IPS-20b (cell line): ENCODE data around the gene RABL2B.
"Not testable (repeated sequence)": the region's sequence is repeated elsewhere in the genome, so short reads cannot be mapped to it uniquely, and the experiment has no call there.

ENCODE experiments used
- H3K27ac ChIP-seq: one replicate; pipeline ENCODE4 v1.5.1; 2013; ENCODE audit warnings: low read length
- H3K27me3 ChIP-seq: 2 replicates; pipeline ENCODE4 v1.6.1; 2013; ENCODE audit warnings: mild to moderate bottlenecking, low read length, inconsistent platforms; ENCODE audit not compliant: insufficient read depth
- H3K36me3 ChIP-seq: 2 replicates; pipeline ENCODE4 v1.6.1; 2013; ENCODE audit warnings: low read depth, mild to moderate bottlenecking, inconsistent platforms, low read length, moderate library complexity; ENCODE audit not compliant: insufficient read depth
- H3K4me1 ChIP-seq: 2 replicates; pipeline ENCODE4 v1.6.1; 2013; ENCODE audit warnings: mild to moderate bottlenecking, control low read depth, inconsistent platforms, low read length, moderate library complexity; ENCODE audit not compliant: insufficient read depth
- H3K4me3 ChIP-seq: 2 replicates; pipeline ENCODE4 v1.5.1; 2013; ENCODE audit warnings: mild to moderate bottlenecking, low read length, inconsistent platforms
- H3K9ac ChIP-seq: 2 replicates; pipeline ENCODE4 v1.6.1; 2013; ENCODE audit warnings: low read depth, mild to moderate bottlenecking, inconsistent platforms, low read length, moderate library complexity
- H3K9me3 ChIP-seq: 2 replicates; pipeline ENCODE4 v1.6.1; 2013; ENCODE audit warnings: mild to moderate bottlenecking, low read depth, low read length, inconsistent platforms; ENCODE audit not compliant: insufficient read depth

The RABL2B gene

GRCh38 chr22:50756406-50756805, 27.0 kb downstream of the RABL2B start:
- not testable (repeated sequence) for H3K27ac ChIP-seq, H3K36me3 ChIP-seq, H3K9me3 ChIP-seq, H3K4me3 ChIP-seq, H3K4me1 ChIP-seq, H3K9ac ChIP-seq
- peaks cover 52% of the 10 kb centered on the region for H3K27me3 ChIP-seq

- H3K27me3 ChIP-seq, result peaks cover 44% of the 10 kb centered on the region
- H3K4me1 ChIP-seq, H3K36me3 ChIP-seq, H3K4me3 ChIP-seq, H3K27ac ChIP-seq, H3K9ac ChIP-seq, H3K9me3 ChIP-seq: not testable (repeated sequence)
These were observed 28.2 kb downstream of the RABL2B start for GRCh38 chr22:50755251-50755650.

- not testable (repeated sequence) for H3K4me3 ChIP-seq, H3K4me1 ChIP-seq, H3K9me3 ChIP-seq, H3K36me3 ChIP-seq, H3K9ac ChIP-seq, H3K27ac ChIP-seq
- H3K27me3 ChIP-seq, result peaks cover 28% of the 10 kb centered on the region
These were observed 33.9 kb downstream of the RABL2B start for GRCh38 chr22:50749302-50750074.

- not testable (repeated sequence) for H3K9me3 ChIP-seq, H3K27ac ChIP-seq, H3K4me3 ChIP-seq
These were observed 34.8 kb downstream of the RABL2B start for GRCh38 chr22:50748630-50749029.

GRCh38 chr22:50747521-50747920, 35.9 kb downstream of the RABL2B start:
- peaks cover 24% of the 10 kb centered on the region for H3K27me3 ChIP-seq
- H3K9me3 ChIP-seq, H3K36me3 ChIP-seq, H3K27ac ChIP-seq, H3K4me1 ChIP-seq, H3K9ac ChIP-seq, H3K4me3 ChIP-seq: not testable (repeated sequence)

More at GRCh38 chr22:50748630-50749029, 34.8 kb downstream of the RABL2B start:
- H3K4me1 ChIP-seq, H3K9ac ChIP-seq, H3K36me3 ChIP-seq: not testable (repeated sequence)
- H3K27me3 ChIP-seq, result peaks cover 24% of the 10 kb centered on the region

- not testable (repeated sequence) for H3K9me3 ChIP-seq, H3K27ac ChIP-seq, H3K9ac ChIP-seq, H3K36me3 ChIP-seq, H3K4me3 ChIP-seq, H3K4me1 ChIP-seq
- peaks cover 33% of the 10 kb centered on the region for H3K27me3 ChIP-seq
These were observed 39.0 kb downstream of the RABL2B start for GRCh38 chr22:50744424-50744823.

GRCh38 chr22:50740714-50741113, 42.7 kb downstream of the RABL2B start:
- H3K9me3 ChIP-seq, H3K9ac ChIP-seq, H3K4me1 ChIP-seq, H3K27ac ChIP-seq, H3K36me3 ChIP-seq, H3K4me3 ChIP-seq: not testable (repeated sequence)
- H3K27me3 ChIP-seq, result peaks cover 51% of the 10 kb centered on the region

GRCh38 chr22:50739894-50740293, 43.5 kb downstream of the RABL2B start:
- Histone ChIP-seq H3K27ac (no peak overlapping the region), H3K36me3 (no peaks in the 10 kb centered on the region), H3K4me3 (no peak overlapping the region), H3K9me3 (no peaks in the 10 kb centered on the region), H3K27me3 (peaks cover 59% of the 10 kb centered on the region), H3K9ac (no peak overlapping the region), H3K4me1 (no peaks in the 10 kb centered on the region)

GRCh38 chr22:50739279-50739691, 44.2 kb downstream of the RABL2B start:
- Histone ChIP-seq H3K27me3 (peaks cover 64% of the 10 kb centered on the region), H3K4me3 (no peak overlapping the region), H3K9me3 (no peaks in the 10 kb centered on the region), H3K27ac (no peak overlapping the region), H3K9ac (no peak overlapping the region), H3K4me1 (no peaks in the 10 kb centered on the region), H3K36me3 (no peaks in the 10 kb centered on the region)

GRCh38 chr22:50738649-50739227, 44.7 kb downstream of the RABL2B start:
- H3K4me3 ChIP-seq, result no peak overlapping the region
- H3K9me3 ChIP-seq, result no peaks in the 10 kb centered on the region
- no peak overlapping the region for H3K27ac ChIP-seq
- no peaks in the 10 kb centered on the region for H3K4me1 ChIP-seq
- H3K36me3 ChIP-seq, result no peaks in the 10 kb centered on the region
- H3K27me3 ChIP-seq, result peaks cover 70% of the 10 kb centered on the region
- H3K9ac ChIP-seq, result no peak overlapping the region

GRCh38 chr22:50737728-50738648, 45.4 kb downstream of the RABL2B start, which contains the start of gene ACR:
Gene ACR (plus strand): TSS chr22:50738204. CDS start chr22:50738236, 32 bp downstream.
- no peaks in the 10 kb centered on the region for H3K4me1 ChIP-seq
- no peak within 1 kb of the TSS for H3K4me3 ChIP-seq
- H3K27me3 ChIP-seq, result peaks cover 77% of the 10 kb centered on the region
- H3K36me3 ChIP-seq, result no peaks in the 10 kb centered on the region
- no peaks in the 10 kb centered on the region for H3K9me3 ChIP-seq
- H3K9ac ChIP-seq, result no peak within 1 kb of the TSS
- H3K27ac ChIP-seq, result no peak within 1 kb of the TSS

- no peak overlapping the region for H3K4me3 ChIP-seq
These were observed 47.8 kb downstream of the RABL2B start for GRCh38 chr22:50735739-50736030.

More at GRCh38 chr22:50735739-50736030, 47.8 kb downstream of the RABL2B start:
- Histone ChIP-seq H3K9me3 (no peaks in the 10 kb centered on the region), H3K4me1 (no peaks in the 10 kb centered on the region), H3K9ac (no peak overlapping the region), H3K27ac (no peak overlapping the region), H3K36me3 (no peaks in the 10 kb centered on the region), H3K27me3 (peaks cover 93% of the 10 kb centered on the region)
